HEK293 (cell line): ENCODE measurements around the gene DENND1A.
A peak's percentile ranks its signal among the peaks of the same experiment; 100 is the strongest.

Source experiments
- CTCF ChIA-PET: fragments of 350-600 bp; formaldehyde crosslinking; extraction: SDS; loops from one replicate; lab custom pipeline; 2021; ENCODE audit warnings: antibody characterized with exemption; lab: Yijun Ruan, JAX
- POLR2A ChIA-PET: fragments of 300-600 bp; formaldehyde crosslinking; extraction: SDS; loops from one replicate; lab custom pipeline; 2020; ENCODE audit warnings: antibody characterized with exemption, inconsistent platforms; lab: Yijun Ruan, JAX
- H3K27ac ChIP-seq: fragments of 200-500 bp; sonication (Bioruptor generic); 2 replicates; pipeline ENCODE4 v1.5.1; 2014; ENCODE audit warnings: low read depth, low read length, control low read depth, inconsistent platforms; ENCODE audit errors: extremely low read depth
- H3K36me3 ChIP-seq, 2 experiments: fragments of 200-500 bp in 1 of 2; sonication (Bioruptor generic) in 1 of 2; 1 replicate in 1 of 2; 2 replicates in 1 of 2; pipeline ENCODE4 v1.5.1; 2014 to 2017; ENCODE audit warnings: inconsistent platforms in 2 of 2, low read length in 2 of 2; ENCODE audit not compliant: control insufficient read depth in 2 of 2, insufficient read depth in 1 of 2
- H3K4me1 ChIP-seq: fragments of 200-500 bp; sonication (Bioruptor generic); 2 replicates; pipeline ENCODE4 v1.5.1; 2014; ENCODE audit warnings: mild to moderate bottlenecking, low read length, inconsistent platforms; ENCODE audit not compliant: control insufficient read depth, insufficient read depth
- H3K4me3 ChIP-seq: 2 replicates; pipeline ENCODE4 v1.5.1; 2011; ENCODE audit warnings: low read depth, mild to moderate bottlenecking, control low read depth, low read length, moderate library complexity
- H3K9me3 ChIP-seq: fragments of 200-500 bp; sonication (Bioruptor generic); 2 replicates; pipeline ENCODE4 v1.5.1; 2014; ENCODE audit warnings: low read depth, low read length, inconsistent platforms; ENCODE audit not compliant: control insufficient read depth, insufficient read depth
- HIC1 ChIP-seq: fragments of 450-650 bp; formaldehyde crosslinking; IDR thresholded peaks from 2 replicates; pipeline ENCODE4 v1.5.1; 2016; ENCODE audit warnings: missing biosample characterization, missing genetic modification characterization
- MEIS1 ChIP-seq: sonication (generic); formaldehyde crosslinking; IDR thresholded peaks from 2 replicates; pipeline ENCODE4 v1.8.1; 2022; ENCODE audit warnings: missing genetic modification reagents, mild to moderate bottlenecking, borderline replicate concordance
- MYNN ChIP-seq: fragments of 450-650 bp; formaldehyde crosslinking; IDR thresholded peaks from 2 replicates; pipeline ENCODE4 v1.5.1; 2016; ENCODE audit warnings: missing biosample characterization, missing genetic modification characterization, borderline replicate concordance
- ZBTB20 ChIP-seq: fragments of 450-650 bp; formaldehyde crosslinking; IDR thresholded peaks from 2 replicates; pipeline ENCODE4 v1.5.1; 2016; ENCODE audit warnings: missing biosample characterization, missing genetic modification characterization
- ZFP3 ChIP-seq: fragments of 450-650 bp; formaldehyde crosslinking; IDR thresholded peaks from 2 replicates; pipeline ENCODE4 v1.5.1; 2016; ENCODE audit warnings: low read depth, missing biosample characterization, missing genetic modification characterization
- ZNF133 ChIP-seq: fragments of 450-650 bp; formaldehyde crosslinking; IDR thresholded peaks from 2 replicates; pipeline ENCODE4 v1.5.1; 2016; ENCODE audit warnings: missing biosample characterization, missing genetic modification characterization
- ZNF146 ChIP-seq: fragments of 450-650 bp; formaldehyde crosslinking; IDR thresholded peaks from 2 replicates; pipeline ENCODE4 v1.5.1; 2016; ENCODE audit warnings: missing biosample characterization, missing genetic modification characterization
- ZNF157 ChIP-seq: fragments of 450-650 bp; formaldehyde crosslinking; IDR thresholded peaks from 2 replicates; pipeline ENCODE4 v1.5.1; 2016; ENCODE audit warnings: missing biosample characterization, missing genetic modification characterization
- ZNF221 ChIP-seq: fragments of 450-650 bp; formaldehyde crosslinking; IDR thresholded peaks from 2 replicates; pipeline ENCODE4 v1.5.1; 2017; ENCODE audit warnings: missing biosample characterization, missing genetic modification characterization, borderline replicate concordance
- ZNF398 ChIP-seq: fragments of 450-650 bp; formaldehyde crosslinking; IDR thresholded peaks from 2 replicates; pipeline ENCODE4 v1.5.1; 2017; ENCODE audit warnings: missing biosample characterization, missing genetic modification characterization
- ZNF510 ChIP-seq: fragments of 450-650 bp; formaldehyde crosslinking; IDR thresholded peaks from 2 replicates; pipeline ENCODE4 v1.5.1; 2018; ENCODE audit warnings: mild to moderate bottlenecking, missing genetic modification characterization, missing biosample characterization; ENCODE audit not compliant: insufficient replicate concordance
- ZNF529 ChIP-seq: fragments of 450-650 bp; formaldehyde crosslinking; IDR thresholded peaks from 2 replicates; pipeline ENCODE4 v1.5.1; 2017; ENCODE audit warnings: missing genetic modification characterization, missing biosample characterization; ENCODE audit not compliant: insufficient replicate concordance
- ZNF555 ChIP-seq: fragments of 450-650 bp; formaldehyde crosslinking; conservative IDR thresholded peaks from 2 replicates; pipeline ENCODE4 v1.5.1; 2017; ENCODE audit warnings: missing biosample characterization, mild to moderate bottlenecking, missing genetic modification characterization, inconsistent platforms
- ZNF621 ChIP-seq: fragments of 450-650 bp; formaldehyde crosslinking; IDR thresholded peaks from 2 replicates; pipeline ENCODE4 v1.5.1; 2017; ENCODE audit warnings: missing biosample characterization, missing genetic modification characterization
- ZNF654 ChIP-seq: fragments of 450-650 bp; formaldehyde crosslinking; IDR thresholded peaks from 2 replicates; pipeline ENCODE4 v1.5.1; 2016; ENCODE audit warnings: low read depth, missing biosample characterization, missing genetic modification characterization
- ZNF660 ChIP-seq: fragments of 450-650 bp; IDR thresholded peaks from 2 replicates; pipeline ENCODE4 v1.5.1; 2018; ENCODE audit warnings: missing biosample characterization, mild to moderate bottlenecking, missing genetic modification characterization
- ZNF664 ChIP-seq: fragments of 450-650 bp; formaldehyde crosslinking; IDR thresholded peaks from 2 replicates; pipeline ENCODE4 v1.5.1; 2016; ENCODE audit warnings: missing biosample characterization, missing genetic modification characterization
- ZNF701 ChIP-seq: fragments of 450-650 bp; formaldehyde crosslinking; IDR thresholded peaks from 2 replicates; pipeline ENCODE4 v1.5.1; 2016; ENCODE audit warnings: missing biosample characterization, missing genetic modification characterization
- ZNF791 ChIP-seq: fragments of 450-650 bp; formaldehyde crosslinking; IDR thresholded peaks from 2 replicates; pipeline ENCODE4 v1.5.1; 2016; ENCODE audit warnings: missing biosample characterization, missing genetic modification characterization
- ZNF830 ChIP-seq: fragments of 450-650 bp; IDR thresholded peaks from 2 replicates; pipeline ENCODE4 v1.5.0; 2018; ENCODE audit warnings: missing biosample characterization, missing genetic modification characterization, low read depth, mild to moderate bottlenecking, moderate library complexity
- ZNF837 ChIP-seq: fragments of 450-650 bp; formaldehyde crosslinking; IDR thresholded peaks from 2 replicates; pipeline ENCODE4 v1.5.1; 2016; ENCODE audit warnings: missing biosample characterization, missing genetic modification characterization
- ZSCAN30 ChIP-seq: fragments of 450-650 bp; IDR thresholded peaks from 2 replicates; pipeline ENCODE4 v1.5.1; 2018; ENCODE audit warnings: missing biosample characterization, mild to moderate bottlenecking, missing genetic modification characterization, moderate library complexity

The DENND1A gene

GRCh38 chr9:123548741-123549545 lies 381.0 kb downstream of the DENND1A start (continued):
- no peak for TF ChIP-seq HIC1

- CTCF ChIA-PET, result interaction anchor here (0.6 to 8.3 kb wide), 10 partner anchors 10 to 847 kb away, joined by 3 to 64 read pairs (median 3); no protein-coding TSS in a partner anchor
- POLR2A ChIA-PET, result no interaction called here
- H3K36me3 ChIP-seq, result no peaks in the 10 kb centered on the region
- no peaks in the 10 kb centered on the region for H3K9me3 ChIP-seq
- H3K27ac ChIP-seq, result no peak overlapping the region
- TF ChIP-seq ZNF133 (tag by site-specific recombination) (no peak), ZBTB20 (tag by site-specific recombination) (peak; percentile 40; the same call in 1 of the 2 replicates), ZNF654 (tag by site-specific recombination) (peak; percentile 71)
- H3K4me1 ChIP-seq, result peaks cover 3% of the 10 kb centered on the region; the same call in 1 of the 2 replicates
- no peak overlapping the region for H3K4me3 ChIP-seq
Measured at GRCh38 chr9:123544007-123544827, 385.7 kb downstream of the DENND1A start.

- H3K27ac ChIP-seq, result no peak overlapping the region
- no peak for TF ChIP-seq ZNF660
- TF ChIP-seq ZNF510 (tag by site-specific recombination), result no peak
- TF ChIP-seq ZNF555 (tag by site-specific recombination), result no peak
- no peak for TF ChIP-seq MEIS1 (CRISPR knock-in tag)
- no peak for TF ChIP-seq MYNN (tag by site-specific recombination)
- TF ChIP-seq ZNF791, result no peak
- TF ChIP-seq ZNF621, result no peak
- TF ChIP-seq ZNF701 (tag by site-specific recombination), result no peak
- no peak for TF ChIP-seq ZNF398 (tag by site-specific recombination)
- TF ChIP-seq ZNF146, result no peak
- TF ChIP-seq ZNF157 (tag by site-specific recombination), result no peak
- TF ChIP-seq ZNF830 (tag by site-specific recombination), result no peak
- no peak for TF ChIP-seq ZNF664 (tag by site-specific recombination)
- no peak for TF ChIP-seq ZSCAN30 (tag by site-specific recombination)
- no peak for TF ChIP-seq ZNF529 (tag by site-specific recombination)
- no peak for TF ChIP-seq ZNF221 (tag by site-specific recombination)
- TF ChIP-seq ZNF133 (tag by site-specific recombination), result no peak
- TF ChIP-seq ZFP3 (tag by site-specific recombination), result no peak
- no peak for TF ChIP-seq ZNF837 (tag by site-specific recombination)
- H3K4me3 ChIP-seq, result no peak overlapping the region
- H3K36me3 ChIP-seq, result no peaks in the 10 kb centered on the region
- CTCF ChIA-PET, result interaction anchor here (0.6 to 8.3 kb wide), 9 partner anchors 10 to 814 kb away, joined by 3 to 64 read pairs (median 3); no protein-coding TSS in a partner anchor
- H3K9me3 ChIP-seq, result no peaks in the 10 kb centered on the region
- peaks cover 3% of the 10 kb centered on the region; the same call in 1 of the 2 replicates for H3K4me1 ChIP-seq
- POLR2A ChIA-PET, result no interaction called here
Measured at GRCh38 chr9:123543492-123543891, 386.4 kb downstream of the DENND1A start.
